Measurements from ENCODE around the gene RPS6KA5. TPM values are rescaled to one million over a fixed set of nuclear protein-coding genes. Genes with fewer than 3 reads are reported as not detected.
A peak's percentile ranks its signal among the peaks of the same experiment; 100 is the strongest.

Gene RPS6KA5
- total and polyA plus RNA-seq, 10 donors, result 1.4 to 17.8 (median 8.5) TPM

DNA sequence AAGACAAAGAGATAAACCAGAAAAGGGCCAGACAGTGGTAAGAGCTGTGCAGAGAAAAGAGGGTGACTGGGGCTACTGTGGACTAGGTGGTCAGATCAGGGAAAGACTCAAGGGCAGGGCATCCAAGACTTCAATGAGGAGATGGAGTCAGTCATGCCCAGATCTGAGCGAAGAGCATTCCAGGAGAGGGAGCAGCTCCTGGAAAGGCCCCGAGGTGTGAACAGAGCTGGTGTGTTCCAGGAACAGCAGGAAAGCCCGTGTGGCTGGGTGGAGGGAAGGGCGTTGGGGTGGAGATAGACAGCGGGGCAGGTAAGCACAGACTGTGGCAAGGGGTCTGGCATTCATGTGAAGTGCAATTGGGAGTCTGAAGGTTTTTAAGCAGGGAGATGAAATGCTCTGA, 261.0 kb downstream of the RPS6KA5 start:
- DNase-seq, result no peak
- Histone ChIP-seq H3K9me3 (no peaks in the 10 kb centered on the region), H3K27ac (no peak overlapping the region), H3K36me3 (no peaks in the 10 kb centered on the region), H3K4me1 (peaks cover 4 to 69% (median 47%) of the 10 kb centered on the region in 6 donors), H3K4me3 (no peak overlapping the region), H3K27me3 (replicated peaks in 1 of 7) (no peaks in the 10 kb centered on the region)
- WGBS, 5 donors, result 87 to 93% (median 90%) methylated on average over 5 of the region's 5 CpGs
- TF ChIP-seq POLR2AphosphoS5 (IDR thresholded peaks at IDR 0.05) (no peak), POLR2A (IDR thresholded peaks at IDR 0.05) (no peak)
- TF ChIP-seq, protein P1, sequence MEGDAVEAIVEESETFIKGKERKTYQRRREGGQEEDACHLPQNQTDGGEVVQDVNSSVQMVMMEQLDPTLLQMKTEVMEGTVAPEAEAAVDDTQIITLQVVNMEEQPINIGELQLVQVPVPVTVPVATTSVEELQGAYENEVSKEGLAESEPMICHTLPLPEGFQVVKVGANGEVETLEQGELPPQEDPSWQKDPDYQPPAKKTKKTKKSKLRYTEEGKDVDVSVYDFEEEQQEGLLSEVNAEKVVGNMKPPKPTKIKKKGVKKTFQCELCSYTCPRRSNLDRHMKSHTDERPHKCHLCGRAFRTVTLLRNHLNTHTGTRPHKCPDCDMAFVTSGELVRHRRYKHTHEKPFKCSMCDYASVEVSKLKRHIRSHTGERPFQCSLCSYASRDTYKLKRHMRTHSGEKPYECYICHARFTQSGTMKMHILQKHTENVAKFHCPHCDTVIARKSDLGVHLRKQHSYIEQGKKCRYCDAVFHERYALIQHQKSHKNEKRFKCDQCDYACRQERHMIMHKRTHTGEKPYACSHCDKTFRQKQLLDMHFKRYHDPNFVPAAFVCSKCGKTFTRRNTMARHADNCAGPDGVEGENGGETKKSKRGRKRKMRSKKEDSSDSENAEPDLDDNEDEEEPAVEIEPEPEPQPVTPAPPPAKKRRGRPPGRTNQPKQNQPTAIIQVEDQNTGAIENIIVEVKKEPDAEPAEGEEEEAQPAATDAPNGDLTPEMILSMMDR (IDR thresholded peaks at IDR 0.05 in 8 of 11, conservative IDR thresholded peaks at IDR 0.05 in 3 of 11), result no peak
- intact Hi-C loops (cut with DNase I; ENCODE audit: low total_unique reads), result no loop called here

DNA sequence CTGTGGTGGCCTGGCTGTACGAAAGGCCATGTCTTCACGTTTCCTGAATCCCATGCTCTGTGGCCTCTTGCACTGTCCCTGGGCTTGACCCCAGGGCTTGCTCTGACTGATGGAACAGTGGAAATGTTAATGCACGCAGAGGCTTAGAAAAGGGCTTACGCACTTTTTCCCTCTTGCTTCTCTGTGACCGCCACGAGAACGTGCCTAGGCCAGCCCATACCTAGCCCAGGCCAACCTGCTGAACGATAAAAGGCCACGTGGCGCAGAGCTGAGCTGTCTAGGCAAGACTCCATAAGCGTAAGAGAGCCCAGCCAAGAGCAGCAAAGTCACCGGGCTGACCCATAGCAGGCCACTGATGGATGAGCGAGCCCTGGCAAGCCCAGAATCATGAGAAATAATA, 262.5 kb downstream of the RPS6KA5 start:
- TF ChIP-seq POLR2AphosphoS5 (IDR thresholded peaks at IDR 0.05) (no peak), POLR2A (IDR thresholded peaks at IDR 0.05) (no peak)
- TF ChIP-seq, protein P1 (IDR thresholded peaks at IDR 0.05 in 8 of 11, conservative IDR thresholded peaks at IDR 0.05 in 3 of 11), result no peak
- H3K4me3 ChIP-seq, result no peak overlapping the region
- peaks cover 0 to 54% (median 33%) of the 10 kb centered on the region in 6 donors for H3K4me1 ChIP-seq
- H3K27ac ChIP-seq, result peak overlapping the region in 4 of 8 donors; percentile 22 to 74 (median 46)
- WGBS, 5 donors, result 84 to 92% (median 88%) methylated on average over 13 of the region's 13 CpGs
- H3K36me3 ChIP-seq, result no peaks in the 10 kb centered on the region
- no peaks in the 10 kb centered on the region for H3K9me3 ChIP-seq
- DNase-seq, result no peak
- no peaks in the 10 kb centered on the region for H3K27me3 ChIP-seq (replicated peaks in 1 of 7)
- intact Hi-C loops (cut with DNase I; ENCODE audit: low total_unique reads), result no loop called here

Small RNAs within 50 kb of the gene (small RNA-seq; reads per million reads assigned to genes)
- gene RNU7-30P, result 0 reads per million in 4 donors

Other genes with a start within 250 kb of the RPS6KA5 start
- gene TTC7B, start 244.2 kb downstream of the RPS6KA5 start, total RNA-seq, result 10 to 100 TPM; 54.1 to 98.4 (median 64.7) TPM
- 10 to 100 TPM in 1 of 3 donors, 1 to 10 TPM in 2; 6.6 to 16.0 (median 6.7) TPM for gene TTC7B, start 244.2 kb downstream of the RPS6KA5 start, polyA plus RNA-seq
- 100 to 1,000 TPM in 5 of 7 donors, 10 to 100 TPM in 2; 83.2 to 134 (median 106) TPM for gene DGLUCY, start 53.4 kb upstream of the RPS6KA5 start, total RNA-seq
- 10 to 100 TPM; 24.1 to 42.9 (median 35.0) TPM for gene DGLUCY, start 53.4 kb upstream of the RPS6KA5 start, polyA plus RNA-seq
- 1 to 10 TPM; 1.9 to 5.2 (median 3.2) TPM for gene GPR68, start 184.1 kb upstream of the RPS6KA5 start, total RNA-seq
- 1 to 10 TPM in 2 of 3 donors, under 1 TPM in 1; 0.50 to 1.7 (median 1.3) TPM for gene GPR68, start 184.1 kb upstream of the RPS6KA5 start, polyA plus RNA-seq